K562 (cell line): ENCODE data around the gene GZMM. TPM values are rescaled to one million over a fixed set of nuclear protein-coding genes. Genes with fewer than 3 reads are reported as not detected.

Source experiments
- CHD2 ChIP-seq: IDR thresholded peaks from 2 replicates; pipeline ENCODE4 v1.6.1; 2011; ENCODE audit warnings: low read depth, low read length
- DPF2 ChIP-seq: fragments of 450-650 bp; IDR thresholded peaks from 2 replicates; pipeline ENCODE4 v1.6.1; 2016
- ELF2 ChIP-seq: fragments of 250-450 bp; sonication (Bioruptor Pico); IDR thresholded peaks from 2 replicates; pipeline ENCODE4 v1.5.0; 2021; ENCODE audit warnings: mild to moderate bottlenecking
- HCFC1 ChIP-seq: IDR thresholded peaks from 2 replicates; pipeline ENCODE4 v1.6.1; 2012; ENCODE audit warnings: low read depth, low read length, improper control_type of control experiment
- HIVEP1 ChIP-seq: fragments of 250-450 bp; sonication (Bioruptor Pico); IDR thresholded peaks from 2 replicates; pipeline ENCODE4 v1.4.0; 2020; ENCODE audit warnings: mild to moderate bottlenecking
- KDM2B ChIP-seq: fragments of 250-450 bp; sonication (Bioruptor Pico); IDR thresholded peaks from 2 replicates; pipeline ENCODE4 v1.8.0; 2021; ENCODE audit warnings: mild to moderate bottlenecking, moderate library complexity
- L3MBTL2 ChIP-seq: fragments of 450-650 bp; IDR thresholded peaks from 2 replicates; pipeline ENCODE4 v1.6.1; 2016; ENCODE audit warnings: mild to moderate bottlenecking, moderate library complexity
- LEF1 ChIP-seq: fragments of 450-650 bp; IDR thresholded peaks from 2 replicates; pipeline ENCODE4 v1.6.1; 2016; ENCODE audit warnings: mild to moderate bottlenecking
- NFIC ChIP-seq: fragments of 450-650 bp; IDR thresholded peaks from 2 replicates; pipeline ENCODE4 v1.6.1; 2017; ENCODE audit warnings: mild to moderate bottlenecking, inconsistent platforms
- SIX5 ChIP-seq, 2 experiments: IDR thresholded peaks; 2 replicates each; pipeline ENCODE4 v1.6.1; 2011; ENCODE audit warnings: low read length in 2 of 2, borderline replicate concordance in 1 of 2, low read depth in 1 of 2, mild to moderate bottlenecking in 1 of 2, moderate library complexity in 1 of 2; ENCODE audit not compliant: insufficient read depth in 1 of 2
- SMARCC2 ChIP-seq: fragments of 450-650 bp; IDR thresholded peaks from 2 replicates; pipeline ENCODE4 v1.6.1; 2017; ENCODE audit warnings: antibody characterized with exemption, moderate library complexity, mild to moderate bottlenecking, low read depth
- SP2 ChIP-seq: IDR thresholded peaks from 2 replicates; pipeline ENCODE4 v1.6.1; 2011; ENCODE audit warnings: mild to moderate bottlenecking, low read depth, low read length, moderate library complexity; ENCODE audit not compliant: poor library complexity, severe bottlenecking; ENCODE audit errors: extremely low read depth
- SPI1 ChIP-seq: IDR thresholded peaks from 2 replicates; pipeline ENCODE4 v1.6.1; 2011; ENCODE audit warnings: low read depth, low read length, control low read depth, borderline replicate concordance
- TGIF2 ChIP-seq: sonication (generic); formaldehyde crosslinking; IDR thresholded peaks from 2 replicates; pipeline ENCODE4 v1.8.1; 2022; ENCODE audit warnings: mild to moderate bottlenecking, missing genetic modification reagents, moderate library complexity
- ZFX ChIP-seq: sonication (generic); formaldehyde crosslinking; IDR thresholded peaks from 2 replicates; pipeline ENCODE4 v1.8.0; 2022; ENCODE audit warnings: mild to moderate bottlenecking, missing genetic modification reagents, moderate library complexity
- ZNF707 ChIP-seq: fragments of 250-450 bp; sonication (Bioruptor Pico); conservative IDR thresholded peaks from 2 replicates; pipeline ENCODE4 v1.8.0; 2022; ENCODE audit warnings: inconsistent platforms, mild to moderate bottlenecking, moderate library complexity
- polyA plus RNA-seq, 8 experiments: library from polyadenylated mRNA; depleted of rRNA in 4 of 8; stranded (reverse) in 5 of 8; unstranded in 3 of 8; fragments of >200 nt; fragmentation: Nextera tagmentation in 2 of 8; fragmentation: Illumina TruSeq in 1 of 8; extraction: Ambion mirVana in 2 of 8; extraction: Trizol in 1 of 8; gene quantifications; 2 replicates each; pipeline versions ENCODE4 v1.2.1 to v1.2.3, GENCODE V29; 2011 to 2014; ENCODE audit warnings: inconsistent platforms in 1 of 8, missing spikeins in 1 of 8
- total RNA-seq, 7 experiments: library from RNA; depleted of rRNA in 6 of 7; stranded (reverse); fragments of >200 nt in 6 of 7; fragmentation: Illumina TruSeq in 2 of 7; extraction: Trizol in 2 of 7; gene quantifications; 2 replicates each; pipeline versions ENCODE4 v1.2.1 to v1.2.3, GENCODE V29; 2011 to 2021; ENCODE audit warnings: low replicate concordance in 1 of 7
- TF ChIP-seq, protein P1 (sequence below): fragments of 250-450 bp; sonication (Bioruptor Pico); IDR thresholded peaks from 2 replicates; pipeline ENCODE4 v1.4.0; 2020; ENCODE audit warnings: mild to moderate bottlenecking, moderate library complexity, borderline replicate concordance
- TF ChIP-seq, protein P2 (sequence below): fragments of 200-800 bp; sonication (Bioruptor generic); IDR thresholded peaks from 2 replicates; pipeline ENCODE4 v1.6.1; 2017; ENCODE audit warnings: missing genetic modification characterization, missing compliant biosample characterization

Gene GZMM
- total and polyA plus RNA-seq, 9 of the 15 experiments (the other 6 are each of a cell fraction or from before 2014, with no cell fraction given) = 0.08 to 2.6 (median 0.70) TPM; not detected in 2

DNA sequence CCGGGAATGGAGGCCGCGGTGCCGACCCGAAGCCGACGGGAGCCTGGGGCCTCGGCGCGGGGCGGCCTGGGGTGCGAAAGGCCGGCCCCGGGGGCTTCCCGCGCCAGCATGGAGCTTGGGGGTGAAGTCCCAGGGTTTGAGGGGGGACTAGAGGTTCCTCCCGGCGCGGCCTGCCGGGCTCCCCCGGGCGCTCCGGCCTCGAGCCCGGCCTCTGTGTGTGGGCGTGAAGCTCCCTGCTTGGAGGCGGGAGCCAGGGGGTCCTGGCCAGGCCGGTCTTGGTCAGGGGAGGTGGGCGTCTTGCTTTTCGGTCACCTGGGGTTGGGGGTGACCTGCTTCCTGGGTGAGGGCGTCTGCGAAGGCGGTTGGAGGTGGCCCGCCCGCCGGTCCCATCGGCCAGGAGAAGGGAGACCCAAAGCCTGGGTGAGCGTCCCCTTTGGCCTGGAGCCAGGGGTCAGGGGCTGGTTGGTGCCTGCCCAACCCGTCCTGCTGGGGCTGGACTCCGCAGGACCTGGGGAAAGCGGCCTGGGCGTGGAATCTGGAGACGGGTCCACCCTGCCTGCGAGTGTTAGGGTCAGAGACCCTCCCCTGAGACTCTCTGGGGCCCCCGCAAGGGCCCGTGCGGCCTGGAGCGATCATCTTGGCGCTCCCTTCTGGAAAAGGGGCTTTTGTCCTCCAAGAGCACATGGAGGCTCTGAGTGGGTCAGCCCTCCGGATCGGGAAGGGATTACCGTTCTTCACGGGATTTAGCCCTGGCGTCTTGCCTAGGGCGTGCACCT is 29.1 kb downstream of the GZMM start (continued):
- TF ChIP-seq, protein P1, sequence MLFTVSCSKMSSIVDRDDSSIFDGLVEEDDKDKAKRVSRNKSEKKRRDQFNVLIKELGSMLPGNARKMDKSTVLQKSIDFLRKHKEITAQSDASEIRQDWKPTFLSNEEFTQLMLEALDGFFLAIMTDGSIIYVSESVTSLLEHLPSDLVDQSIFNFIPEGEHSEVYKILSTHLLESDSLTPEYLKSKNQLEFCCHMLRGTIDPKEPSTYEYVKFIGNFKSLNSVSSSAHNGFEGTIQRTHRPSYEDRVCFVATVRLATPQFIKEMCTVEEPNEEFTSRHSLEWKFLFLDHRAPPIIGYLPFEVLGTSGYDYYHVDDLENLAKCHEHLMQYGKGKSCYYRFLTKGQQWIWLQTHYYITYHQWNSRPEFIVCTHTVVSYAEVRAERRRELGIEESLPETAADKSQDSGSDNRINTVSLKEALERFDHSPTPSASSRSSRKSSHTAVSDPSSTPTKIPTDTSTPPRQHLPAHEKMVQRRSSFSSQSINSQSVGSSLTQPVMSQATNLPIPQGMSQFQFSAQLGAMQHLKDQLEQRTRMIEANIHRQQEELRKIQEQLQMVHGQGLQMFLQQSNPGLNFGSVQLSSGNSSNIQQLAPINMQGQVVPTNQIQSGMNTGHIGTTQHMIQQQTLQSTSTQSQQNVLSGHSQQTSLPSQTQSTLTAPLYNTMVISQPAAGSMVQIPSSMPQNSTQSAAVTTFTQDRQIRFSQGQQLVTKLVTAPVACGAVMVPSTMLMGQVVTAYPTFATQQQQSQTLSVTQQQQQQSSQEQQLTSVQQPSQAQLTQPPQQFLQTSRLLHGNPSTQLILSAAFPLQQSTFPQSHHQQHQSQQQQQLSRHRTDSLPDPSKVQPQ (CRISPR knock-in tag) = no peak
- peak; percentile 32; the same call in 1 of the 2 replicates for TF ChIP-seq L3MBTL2
- no peak for TF ChIP-seq KDM2B
- no peak for TF ChIP-seq ELF2 (CRISPR knock-in tag)
- TF ChIP-seq CHD2 = peak; percentile 79
- TF ChIP-seq NFIC = peak; percentile 94
- TF ChIP-seq HIVEP1 (CRISPR knock-in tag) = no peak
- TF ChIP-seq, protein P2, sequence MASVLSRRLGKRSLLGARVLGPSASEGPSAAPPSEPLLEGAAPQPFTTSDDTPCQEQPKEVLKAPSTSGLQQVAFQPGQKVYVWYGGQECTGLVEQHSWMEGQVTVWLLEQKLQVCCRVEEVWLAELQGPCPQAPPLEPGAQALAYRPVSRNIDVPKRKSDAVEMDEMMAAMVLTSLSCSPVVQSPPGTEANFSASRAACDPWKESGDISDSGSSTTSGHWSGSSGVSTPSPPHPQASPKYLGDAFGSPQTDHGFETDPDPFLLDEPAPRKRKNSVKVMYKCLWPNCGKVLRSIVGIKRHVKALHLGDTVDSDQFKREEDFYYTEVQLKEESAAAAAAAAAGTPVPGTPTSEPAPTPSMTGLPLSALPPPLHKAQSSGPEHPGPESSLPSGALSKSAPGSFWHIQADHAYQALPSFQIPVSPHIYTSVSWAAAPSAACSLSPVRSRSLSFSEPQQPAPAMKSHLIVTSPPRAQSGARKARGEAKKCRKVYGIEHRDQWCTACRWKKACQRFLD (CRISPR knock-in tag) = no peak
- no peak for TF ChIP-seq LEF1
- TF ChIP-seq HCFC1 = no peak
- TF ChIP-seq DPF2 = no peak
- TF ChIP-seq SP2 = no peak
- no peak for TF ChIP-seq ZNF707 (CRISPR knock-in tag)
- TF ChIP-seq SIX5 (IDR thresholded peaks at IDR 0.05; ENCODE audit: borderline replicate concordance in 1 of 2, insufficient read depth in 1 of 2, low read depth in 1 of 2, low read length in 2 of 2) = no peak
- TF ChIP-seq TGIF2 (CRISPR knock-in tag) = peak; percentile 87; the same call in 1 of the 2 replicates
- peak; percentile 27 for TF ChIP-seq ZFX (CRISPR knock-in tag)
- TF ChIP-seq SMARCC2 = no peak
- TF ChIP-seq SPI1 = no peak
